GM23338 (cell line): ENCODE measurements around the gene SLC23A3. TPM values are rescaled to one million over a fixed set of nuclear protein-coding genes. Genes with fewer than 3 reads are reported as not detected.
A peak's percentile ranks its signal among the peaks of the same experiment; 100 is the strongest.

ENCODE experiments used
- ATAC-seq: fragments of 200-7000 bp; cut with Tn5 transposase; 3 replicates; pipeline ENCODE4 v1.9.1; 2020
- DNase-seq: peaks from one replicate; pipeline ENCODE4 v3.0.0-alpha.2; 2015; ENCODE audit warnings: low spot score
- H2AFZ ChIP-seq: fragments of 200-600 bp; sonication (generic); 2 replicates; pipeline ENCODE4 v1.8.0; 2016; ENCODE audit warnings: antibody characterized with exemption, mild to moderate bottlenecking, moderate library complexity
- H3F3A ChIP-seq: fragments of 200-600 bp; sonication (generic); replicated peaks from 2 replicates; pipeline ENCODE4 v1.8.0; 2017; ENCODE audit warnings: antibody characterized with exemption, mixed run types, low read depth
- H3K27ac ChIP-seq: fragments of 200-600 bp; sonication (generic); 2 replicates; pipeline ENCODE4 v1.6.1; 2016; ENCODE audit warnings: low read depth
- H3K27me3 ChIP-seq: fragments of 200-600 bp; sonication (generic); 2 replicates; pipeline ENCODE4 v1.8.0; 2016; ENCODE audit warnings: mild to moderate bottlenecking, mixed run types, moderate library complexity; ENCODE audit not compliant: insufficient read depth
- H3K36me3 ChIP-seq: fragments of 200-600 bp; sonication (generic); 2 replicates; pipeline ENCODE4 v1.8.0; 2016; ENCODE audit warnings: mild to moderate bottlenecking; ENCODE audit not compliant: insufficient read depth
- H3K4me1 ChIP-seq: fragments of 200-600 bp; sonication (generic); 2 replicates; pipeline ENCODE4 v1.8.0; 2016; ENCODE audit warnings: mild to moderate bottlenecking, moderate library complexity; ENCODE audit not compliant: insufficient read depth
- H3K4me2 ChIP-seq: fragments of 200-600 bp; sonication (generic); 2 replicates; pipeline ENCODE4 v1.7.1; 2017; ENCODE audit warnings: mixed run types
- H3K4me3 ChIP-seq: fragments of 200-600 bp; sonication (generic); 2 replicates; pipeline ENCODE4 v1.6.1; 2016; ENCODE audit warnings: mixed run types
- H3K79me2 ChIP-seq: fragments of 200-600 bp; sonication (generic); replicated peaks from 2 replicates; pipeline ENCODE4 v1.8.0; 2017; ENCODE audit warnings: mild to moderate bottlenecking; ENCODE audit not compliant: insufficient read depth
- H3K9me2 ChIP-seq: fragments of 200-600 bp; sonication (generic); 2 replicates; pipeline ENCODE4 v1.8.0; 2017; ENCODE audit not compliant: insufficient read depth
- H4K20me1 ChIP-seq: fragments of 200-600 bp; sonication (generic); replicated peaks from 2 replicates; pipeline ENCODE4 v1.8.0; 2017; ENCODE audit warnings: mild to moderate bottlenecking; ENCODE audit not compliant: insufficient read depth
- H3K27ac Mint-ChIP-seq: 2 replicates; pipeline ENCODE4 v1.8.0; 2020; ENCODE audit warnings: inconsistent platforms, mild to moderate bottlenecking, moderate library complexity, mixed read lengths
- H3K27me3 Mint-ChIP-seq: 3 replicates; pipeline ENCODE4 v1.8.0; 2022; ENCODE audit warnings: low read depth, mild to moderate bottlenecking, moderate library complexity, mixed read lengths, inconsistent platforms; ENCODE audit not compliant: insufficient read depth, poor library complexity
- H3K36me3 Mint-ChIP-seq: 3 replicates; pipeline ENCODE4 v1.8.0; 2021; ENCODE audit warnings: low read depth, mild to moderate bottlenecking, inconsistent platforms, moderate library complexity, mixed read lengths
- H3K4me1 Mint-ChIP-seq: 3 replicates; pipeline ENCODE4 v1.8.0; 2020; ENCODE audit warnings: mild to moderate bottlenecking, inconsistent platforms, mixed read lengths
- H3K4me3 Mint-ChIP-seq: 3 replicates; pipeline ENCODE4 v1.8.0; 2021; ENCODE audit warnings: moderate library complexity, mild to moderate bottlenecking, inconsistent platforms, mixed read lengths
- H3K9me3 Mint-ChIP-seq: 3 replicates; pipeline ENCODE4 v1.8.0; 2020; ENCODE audit warnings: moderate library complexity, mild to moderate bottlenecking, inconsistent platforms, mixed read lengths
- CREB1 ChIP-seq: fragments of 250-450 bp; sonication (Bioruptor Pico); IDR thresholded peaks from 2 replicates; pipeline ENCODE4 v1.5.0; 2020; ENCODE audit warnings: low read depth, mild to moderate bottlenecking, moderate library complexity
- ETS1 ChIP-seq: IDR thresholded peaks from 2 replicates; pipeline ENCODE4 v1.6.1; 2016; ENCODE audit warnings: antibody characterized with exemption
- JUNB ChIP-seq: IDR thresholded peaks from one replicate; pipeline ENCODE4 v1.6.1; 2016; ENCODE audit warnings: antibody characterized with exemption; ENCODE audit not compliant: unreplicated experiment
- STAT1 ChIP-seq: IDR thresholded peaks from one replicate; pipeline ENCODE4 v1.6.1; 2016; ENCODE audit warnings: antibody characterized with exemption; ENCODE audit not compliant: unreplicated experiment
- ZNF114 ChIP-seq: fragments of 250-450 bp; sonication (Bioruptor Pico); IDR thresholded peaks from 2 replicates; pipeline ENCODE4 v1.5.0; 2020; ENCODE audit warnings: mild to moderate bottlenecking, moderate library complexity
- ZNF331 ChIP-seq: fragments of 250-450 bp; sonication (Bioruptor Pico); IDR thresholded peaks from 2 replicates; pipeline ENCODE4 v1.5.0; 2020; ENCODE audit warnings: low read depth, mild to moderate bottlenecking, moderate library complexity
- ZNF462 ChIP-seq: fragments of 250-450 bp; sonication (Bioruptor Pico); IDR thresholded peaks from 2 replicates; pipeline ENCODE4 v1.5.0; 2020; ENCODE audit warnings: mild to moderate bottlenecking, moderate library complexity
- polyA plus RNA-seq: library from polyadenylated mRNA; unstranded; fragments of >200 nt; fragmentation: Nextera tagmentation; extraction: Ambion mirVana; gene quantifications from 2 replicates; pipeline ENCODE4 v1.2.1, GENCODE V29; 2016
- total RNA-seq: library from RNA; depleted of rRNA; stranded (reverse); fragments of >200 nt; shearing (Covaris generic); gene quantifications from 2 replicates; pipeline ENCODE4 v1.2.3, GENCODE V29; 2014

Gene SLC23A3
- total and polyA plus RNA-seq, 2 experiments from 2014 or later, result 0.10 to 0.73 TPM

- Histone ChIP-seq H3K9me2 (no peaks in the 10 kb centered on the region), H3K4me1 (peaks cover 17% of the 10 kb centered on the region), H4K20me1 (no peaks in the 10 kb centered on the region), H3K27me3 (no peaks in the 10 kb centered on the region), H3K79me2 (no peaks in the 10 kb centered on the region), H2AFZ (no peak overlapping the region), H3K36me3 (peaks cover 3% of the 10 kb centered on the region; the same call in 1 of the 2 replicates), H3K4me3 (no peak overlapping the region), H3F3A (peaks cover 9% of the 10 kb centered on the region; the same call in 1 of the 2 replicates), H3K27ac (no peak overlapping the region), H3K4me2 (no peak overlapping the region; the same call in 1 of the 2 replicates)
- Mint-ChIP-seq H3K4me1 (peaks cover 21% of the 10 kb centered on the region), H3K27ac (peak overlapping the region; percentile 86), H3K4me3 (peak overlapping the region; percentile 45; the same call in 2 of the 3 replicates), H3K36me3 (peaks cover 51% of the 10 kb centered on the region), H3K9me3 (no peaks in the 10 kb centered on the region), H3K27me3 (peaks cover 17% of the 10 kb centered on the region)
- TF ChIP-seq ZNF114 (CRISPR knock-in tag) (no peak), STAT1 (no peak), JUNB (no peak), CREB1 (CRISPR knock-in tag) (no peak), ZNF331 (CRISPR knock-in tag) (no peak)
- DNase-seq (no peak), ATAC-seq (no peak)
These were observed 46.7 kb upstream of the SLC23A3 start for GRCh38 chr2:219216535-219216915.

GRCh38 chr2:219215871-219216534 is 46.2 kb upstream of the SLC23A3 start:
- Histone ChIP-seq H2AFZ (no peak overlapping the region), H3K36me3 (no peaks in the 10 kb centered on the region; the same call in 1 of the 2 replicates), H4K20me1 (no peaks in the 10 kb centered on the region), H3K4me2 (no peak overlapping the region), H3K4me3 (no peak overlapping the region), H3K79me2 (no peaks in the 10 kb centered on the region), H3F3A (peaks cover 9% of the 10 kb centered on the region; the same call in 1 of the 2 replicates), H3K27ac (no peak overlapping the region), H3K4me1 (peaks cover 17% of the 10 kb centered on the region), H3K27me3 (no peaks in the 10 kb centered on the region), H3K9me2 (no peaks in the 10 kb centered on the region)
- DNase-seq (peak; percentile 54), ATAC-seq (no peak)
- peaks cover 17% of the 10 kb centered on the region for H3K27me3 Mint-ChIP-seq
- peaks cover 21% of the 10 kb centered on the region for H3K4me1 Mint-ChIP-seq
- H3K36me3 Mint-ChIP-seq, result peaks cover 51% of the 10 kb centered on the region
- H3K9me3 Mint-ChIP-seq, result no peaks in the 10 kb centered on the region
- H3K4me3 Mint-ChIP-seq, result peak overlapping the region; percentile 46; the same call in 1 of the 3 replicates
- peak overlapping the region; percentile 40; the same call in 1 of the 2 replicates for H3K27ac Mint-ChIP-seq
- TF ChIP-seq ETS1 (no peak), JUNB (no peak), ZNF331 (CRISPR knock-in tag) (no peak), ZNF462 (CRISPR knock-in tag) (no peak)
